GM12873 (cell line): Measurements from ENCODE around the gene SDR42E2.

ENCODE experiments used
- TF ChIP-seq, protein P1 (sequence below): IDR thresholded peaks from 2 replicates; pipeline ENCODE4 v1.5.1; 2012; ENCODE audit warnings: low read depth, mild to moderate bottlenecking, moderate library complexity, low read length, control low read depth; ENCODE audit not compliant: insufficient read depth; ENCODE audit errors: missing control alignments

SDR42E2 gene

DNA sequence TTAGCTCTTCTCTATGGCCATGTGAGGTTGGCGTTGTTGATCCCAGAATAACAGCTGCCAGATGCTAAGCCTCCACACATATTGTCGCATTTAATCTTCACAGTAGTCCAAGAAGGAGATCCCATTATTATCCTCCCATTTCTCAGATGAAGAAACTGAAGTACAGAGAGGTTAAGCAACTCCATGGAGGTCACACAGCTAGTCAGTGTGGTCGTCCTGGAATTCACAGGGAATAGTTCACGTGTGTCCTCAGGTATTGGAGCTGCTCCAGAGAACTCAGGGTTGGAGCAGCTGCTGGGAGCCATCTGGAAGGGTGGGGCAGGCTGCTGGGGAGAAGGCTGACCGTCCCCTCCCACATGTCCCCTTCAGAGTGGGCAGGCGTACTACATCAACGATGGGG is 19.5 kb downstream of the SDR42E2 start:
- TF ChIP-seq, protein P1, sequence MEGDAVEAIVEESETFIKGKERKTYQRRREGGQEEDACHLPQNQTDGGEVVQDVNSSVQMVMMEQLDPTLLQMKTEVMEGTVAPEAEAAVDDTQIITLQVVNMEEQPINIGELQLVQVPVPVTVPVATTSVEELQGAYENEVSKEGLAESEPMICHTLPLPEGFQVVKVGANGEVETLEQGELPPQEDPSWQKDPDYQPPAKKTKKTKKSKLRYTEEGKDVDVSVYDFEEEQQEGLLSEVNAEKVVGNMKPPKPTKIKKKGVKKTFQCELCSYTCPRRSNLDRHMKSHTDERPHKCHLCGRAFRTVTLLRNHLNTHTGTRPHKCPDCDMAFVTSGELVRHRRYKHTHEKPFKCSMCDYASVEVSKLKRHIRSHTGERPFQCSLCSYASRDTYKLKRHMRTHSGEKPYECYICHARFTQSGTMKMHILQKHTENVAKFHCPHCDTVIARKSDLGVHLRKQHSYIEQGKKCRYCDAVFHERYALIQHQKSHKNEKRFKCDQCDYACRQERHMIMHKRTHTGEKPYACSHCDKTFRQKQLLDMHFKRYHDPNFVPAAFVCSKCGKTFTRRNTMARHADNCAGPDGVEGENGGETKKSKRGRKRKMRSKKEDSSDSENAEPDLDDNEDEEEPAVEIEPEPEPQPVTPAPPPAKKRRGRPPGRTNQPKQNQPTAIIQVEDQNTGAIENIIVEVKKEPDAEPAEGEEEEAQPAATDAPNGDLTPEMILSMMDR: no peak

DNA sequence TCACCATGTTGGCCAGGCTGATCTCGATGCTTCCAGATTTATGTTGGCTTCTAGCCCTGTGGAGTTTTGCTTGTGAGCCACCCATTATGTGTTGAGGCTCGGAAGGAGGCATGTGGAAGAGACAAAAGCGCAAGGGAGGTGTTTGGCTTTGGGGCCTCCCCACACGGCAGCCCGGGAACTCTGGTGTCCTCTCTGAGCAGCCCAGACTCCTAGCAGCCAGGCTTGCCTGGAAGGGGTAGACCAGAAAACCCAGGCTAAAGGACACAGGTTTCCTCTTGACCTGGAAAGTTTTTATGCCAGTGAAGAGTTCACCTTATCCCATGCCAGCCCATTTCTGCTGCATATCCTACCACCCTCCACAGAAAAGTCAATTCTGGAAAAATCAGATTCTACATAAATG is 21.0 kb downstream of the SDR42E2 start:
- TF ChIP-seq, protein P1: no peak

DNA sequence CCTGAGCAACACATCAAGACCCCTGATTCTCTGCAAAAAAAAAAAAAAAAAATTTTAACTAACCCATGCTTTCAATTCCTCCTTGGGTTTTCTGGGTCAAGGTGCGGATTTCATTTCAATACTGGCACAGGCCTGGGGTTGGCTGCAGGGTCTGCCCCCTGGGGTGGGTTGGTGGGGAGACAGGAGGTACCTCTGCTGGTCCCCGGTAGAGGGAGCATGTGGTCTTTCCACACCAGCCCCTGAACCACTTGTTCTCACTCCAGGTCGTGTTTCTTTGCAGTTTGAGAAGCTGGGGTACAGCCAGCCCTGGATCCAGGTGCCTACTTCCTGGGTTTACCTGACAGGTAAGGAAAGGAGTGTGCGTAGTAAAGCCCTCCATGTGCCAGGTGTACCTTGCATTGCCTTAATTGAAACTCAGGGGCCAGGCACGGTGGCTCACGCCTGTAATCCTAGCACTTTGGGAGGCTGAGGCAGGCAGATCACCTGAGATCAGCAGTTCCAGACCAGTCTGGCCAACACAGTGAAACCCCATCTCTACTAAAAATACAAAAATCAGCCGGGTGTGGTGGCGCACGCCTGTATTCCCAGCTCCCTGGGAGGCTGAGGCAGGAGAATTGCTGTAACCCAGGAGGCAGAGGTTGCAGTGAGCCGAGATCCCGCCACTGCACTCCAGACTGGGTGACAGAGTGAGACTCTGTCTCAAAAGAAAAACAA is 21.8 kb downstream of the SDR42E2 start:
- TF ChIP-seq, protein P1: peak; percentile 68

DNA sequence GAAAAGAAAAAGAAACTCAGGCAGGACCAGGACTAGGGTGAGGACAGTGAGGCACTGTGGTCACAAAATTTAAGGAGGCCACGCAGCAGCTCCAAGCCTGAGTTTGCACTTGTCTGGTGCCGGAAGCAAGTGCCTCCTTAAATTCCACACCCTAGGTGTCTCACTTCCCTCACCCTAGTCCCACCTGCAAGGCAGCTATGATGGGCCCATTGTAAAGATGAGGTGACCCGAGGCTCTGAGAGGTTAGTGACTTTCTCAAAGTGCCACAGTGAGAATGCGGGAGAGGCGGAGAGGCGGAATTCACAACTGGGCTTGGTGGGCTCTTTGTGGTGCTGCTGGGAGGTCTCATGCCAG is 22.3 kb downstream of the SDR42E2 start:
- TF ChIP-seq, protein P1: no peak

DNA sequence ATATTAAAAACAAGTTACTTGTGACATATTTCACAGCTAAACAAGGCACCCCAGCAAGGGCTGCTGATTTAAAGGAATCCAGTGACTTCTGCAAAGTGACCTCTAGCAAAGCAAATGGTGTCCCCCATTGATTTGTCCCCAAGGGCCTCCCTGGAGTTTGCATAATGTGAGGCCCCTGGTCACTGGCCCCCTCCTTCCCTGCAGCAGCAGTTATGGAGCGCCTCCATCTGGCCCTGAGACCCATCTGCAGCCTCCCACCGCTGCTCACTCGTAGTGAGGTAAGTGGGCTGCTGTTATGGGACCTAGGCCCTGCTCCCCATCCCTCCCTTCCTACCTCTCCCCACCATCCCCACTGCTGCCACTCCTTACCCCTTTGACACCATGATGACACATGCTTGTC is 24.2 kb downstream of the SDR42E2 start:
- TF ChIP-seq, protein P1: peak; percentile 44

DNA sequence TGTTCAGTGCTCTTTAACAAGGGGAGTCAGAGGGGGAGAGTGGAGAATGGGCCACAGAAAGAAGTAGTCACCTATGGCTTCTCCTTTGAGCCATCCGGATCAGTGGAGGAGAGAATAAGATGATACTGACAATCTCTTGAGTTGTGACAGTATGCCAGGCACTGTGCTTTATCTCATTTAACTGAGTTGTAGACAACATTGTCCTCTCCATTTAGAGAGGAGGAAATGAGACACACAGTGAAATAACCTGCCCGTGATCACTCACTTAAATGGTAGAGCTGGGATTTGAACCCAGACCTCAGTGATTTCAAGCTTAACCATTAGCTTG is 25.9 kb downstream of the SDR42E2 start:
- TF ChIP-seq, protein P1: no peak

DNA sequence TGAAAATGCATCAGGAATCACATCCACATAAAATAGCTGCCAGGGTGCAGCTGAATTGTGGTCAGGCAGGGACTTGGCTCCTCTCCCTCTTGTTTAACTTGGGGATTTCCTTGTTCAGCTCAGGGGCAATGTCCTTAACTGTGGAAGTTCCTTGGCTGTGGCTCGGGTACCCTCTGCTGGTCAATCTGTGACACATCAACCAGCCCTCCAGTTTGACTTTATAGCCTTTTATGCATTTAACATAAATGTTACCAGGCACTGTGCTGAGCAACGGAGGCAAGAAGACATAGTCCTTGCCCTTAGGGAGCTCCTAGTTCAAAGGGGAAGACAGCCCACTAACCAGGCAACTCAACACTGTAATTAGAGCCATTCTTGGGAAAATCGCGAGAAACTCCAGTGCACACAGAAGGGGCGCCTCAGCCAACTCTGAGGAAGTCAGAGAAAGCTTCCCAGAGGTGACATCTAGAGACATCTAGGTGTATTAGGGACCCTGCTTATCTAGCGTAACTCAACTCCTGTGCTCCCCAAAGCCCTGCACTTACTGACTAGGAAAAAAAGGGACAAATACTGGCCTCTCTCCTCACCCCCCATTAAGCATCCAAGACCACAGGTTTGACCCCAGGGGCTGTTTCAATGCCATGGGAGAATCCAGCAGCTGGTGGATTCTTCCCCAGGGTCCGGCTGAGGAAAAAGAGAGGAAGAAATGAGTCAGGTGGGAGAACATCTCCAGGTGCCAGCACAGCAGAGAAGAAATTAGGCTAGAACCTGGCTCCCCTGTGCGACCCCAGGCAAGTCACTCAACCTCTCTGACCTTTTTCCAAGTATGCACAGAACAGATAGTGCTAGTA is 26.5 kb downstream of the SDR42E2 start:
- TF ChIP-seq, protein P1: peak; percentile 90
